ENCODE data around the gene GPR156. TPM values are rescaled to one million over a fixed set of nuclear protein-coding genes. Genes with fewer than 3 reads are reported as not detected.

Gene GPR156
- total RNA-seq, 1 donor from 2014 or later, result 1.5 TPM

DNA sequence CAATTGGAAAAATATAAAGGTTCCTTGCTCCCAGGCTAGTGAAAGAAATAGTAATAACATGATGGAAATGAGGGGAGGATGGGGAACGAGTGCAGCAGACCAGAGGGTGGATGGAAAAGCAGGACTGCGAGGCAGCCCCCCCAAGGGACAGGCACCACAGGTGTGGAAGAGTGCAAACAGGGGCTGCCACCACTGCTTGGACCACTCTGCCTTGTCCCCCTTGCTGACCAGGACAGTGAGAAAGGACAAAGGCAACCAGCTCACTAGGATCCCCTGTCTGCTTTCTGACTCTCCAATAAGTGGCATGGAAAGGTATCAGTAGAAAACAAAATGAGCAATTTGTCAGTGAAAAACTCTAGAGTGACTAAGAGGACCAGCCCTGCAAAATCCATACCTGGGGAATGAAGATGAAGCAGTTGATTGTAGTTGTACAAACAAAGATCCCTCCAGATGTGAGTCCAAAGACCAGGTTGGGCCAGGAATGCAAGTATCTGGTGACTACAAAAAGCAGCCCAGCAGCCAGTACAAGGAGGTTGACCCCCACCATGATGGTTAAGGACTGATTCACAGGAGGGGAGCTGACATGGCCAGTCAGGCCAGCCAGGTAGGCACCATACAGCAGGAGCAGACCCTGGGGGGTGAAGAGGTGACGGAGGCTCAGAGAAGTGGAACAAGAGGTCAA, 104.2 kb downstream of the GPR156 start:
- Mint-ChIP-seq H3K4me3 (no peak overlapping the region), H3K9me3 (no peaks in the 10 kb centered on the region), H3K27ac (no peak overlapping the region), H3K27me3 (no peaks in the 10 kb centered on the region), H3K4me1 (ENCODE audit: unreplicated experiment) (peaks cover 23% of the 10 kb centered on the region), H3K36me3 (no peaks in the 10 kb centered on the region)
- DNase-seq (ENCODE audit: extremely low spot score, unreplicated experiment), result no peak
- TF ChIP-seq CTCF (conservative IDR thresholded peaks at IDR 0.05), result no peak

GRCh38 chr3:120177707-120178306, 107.2 kb downstream of the GPR156 start:
- H3K27ac Mint-ChIP-seq, result peak overlapping the region; percentile 89
- no peaks in the 10 kb centered on the region for H3K27me3 Mint-ChIP-seq
- no peak for DNase-seq (ENCODE audit: extremely low spot score, unreplicated experiment)
- no peaks in the 10 kb centered on the region for H3K9me3 Mint-ChIP-seq
- H3K4me1 Mint-ChIP-seq (ENCODE audit: unreplicated experiment), result peaks cover 23% of the 10 kb centered on the region
- H3K36me3 Mint-ChIP-seq, result no peaks in the 10 kb centered on the region
- H3K4me3 Mint-ChIP-seq, result peak overlapping the region; percentile 75
- TF ChIP-seq CTCF (conservative IDR thresholded peaks at IDR 0.05), result no peak

DNA sequence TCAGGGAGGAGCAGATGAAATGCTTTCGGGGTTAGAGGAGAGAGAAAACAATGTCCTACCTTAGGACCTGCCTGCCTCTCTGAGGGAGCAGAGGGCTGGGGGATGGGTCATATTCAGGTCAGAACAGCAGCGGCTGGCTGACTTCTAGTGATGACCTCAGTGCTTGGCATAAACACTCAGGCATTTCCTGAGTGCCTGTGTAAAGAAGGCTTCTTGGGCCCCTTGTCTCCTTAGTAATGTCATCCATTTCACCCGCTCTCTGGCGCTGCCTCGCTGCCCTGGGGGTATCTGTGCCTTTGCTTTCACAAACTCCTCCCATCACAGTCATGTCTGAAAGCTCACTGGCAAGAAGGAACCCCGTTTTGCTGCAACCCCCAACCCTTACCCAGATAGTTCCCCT, 107.9 kb downstream of the GPR156 start:
- Mint-ChIP-seq H3K4me3 (peak overlapping the region; percentile 75), H3K36me3 (no peaks in the 10 kb centered on the region), H3K4me1 (ENCODE audit: unreplicated experiment) (peaks cover 23% of the 10 kb centered on the region), H3K27ac (peak overlapping the region; percentile 89), H3K27me3 (no peaks in the 10 kb centered on the region), H3K9me3 (no peaks in the 10 kb centered on the region)
- TF ChIP-seq CTCF (conservative IDR thresholded peaks at IDR 0.05), result no peak
- DNase-seq (ENCODE audit: extremely low spot score, unreplicated experiment), result peak; percentile 77

- H3K36me3 Mint-ChIP-seq, result no peaks in the 10 kb centered on the region
- H3K4me1 Mint-ChIP-seq (ENCODE audit: unreplicated experiment), result peaks cover 24% of the 10 kb centered on the region
Measured at GRCh38 chr3:120174811-120175539, 110.0 kb downstream of the GPR156 start.

More at GRCh38 chr3:120174811-120175539, 110.0 kb downstream of the GPR156 start:
- no peak overlapping the region for H3K4me3 Mint-ChIP-seq
- no peaks in the 10 kb centered on the region for H3K9me3 Mint-ChIP-seq
- no peak for DNase-seq (ENCODE audit: extremely low spot score, unreplicated experiment)
- H3K27me3 Mint-ChIP-seq, result no peaks in the 10 kb centered on the region
- TF ChIP-seq CTCF (conservative IDR thresholded peaks at IDR 0.05), result no peak
- H3K27ac Mint-ChIP-seq, result no peak overlapping the region

Data from type B pancreatic cell (in vitro differentiated cells).